Hepatocyte (in vitro differentiated cells): ENCODE data around the gene NFIX. TPM values are rescaled to one million over a fixed set of nuclear protein-coding genes. Genes with fewer than 3 reads are reported as not detected.

ENCODE experiments used
- DNase-seq: peaks from one replicate; pipeline ENCODE4 v3.0.0-alpha.2; 2016; ENCODE audit warnings: low spot score
- H2AFZ ChIP-seq: fragments of 200-600 bp; sonication (generic); 2 replicates; pipeline ENCODE4 v1.6.0; 2016; ENCODE audit warnings: antibody characterized with exemption, mild to moderate bottlenecking
- H3K27ac ChIP-seq: fragments of 200-600 bp; sonication (generic); 2 replicates; pipeline ENCODE4 v1.5.1; 2016; ENCODE audit warnings: mild to moderate bottlenecking
- H3K27me3 ChIP-seq: fragments of 200-600 bp; sonication (generic); 2 replicates; pipeline ENCODE4 v1.6.1; 2016
- H3K36me3 ChIP-seq: fragments of 200-600 bp; sonication (generic); replicated peaks from 2 replicates; pipeline ENCODE4 v1.5.1; 2016; ENCODE audit warnings: low read depth; ENCODE audit not compliant: insufficient read depth
- H3K4me1 ChIP-seq: fragments of 200-600 bp; sonication (generic); 2 replicates; pipeline ENCODE4 v1.5.1; 2016; ENCODE audit warnings: mild to moderate bottlenecking, moderate library complexity; ENCODE audit not compliant: insufficient read depth
- H3K4me2 ChIP-seq: fragments of 200-600 bp; sonication (generic); 2 replicates; pipeline ENCODE4 v1.6.0; 2016
- H3K4me3 ChIP-seq: fragments of 200-600 bp; sonication (generic); 2 replicates; pipeline ENCODE4 v1.5.1; 2016; ENCODE audit warnings: mild to moderate bottlenecking
- H3K79me2 ChIP-seq: fragments of 200-600 bp; sonication (generic); 2 replicates; pipeline ENCODE4 v1.6.0; 2017; ENCODE audit warnings: mild to moderate bottlenecking
- H3K9me2 ChIP-seq: fragments of 200-600 bp; sonication (generic); replicated peaks from 2 replicates; pipeline ENCODE4 v1.6.0; 2017; ENCODE audit warnings: mild to moderate bottlenecking; ENCODE audit not compliant: insufficient read depth
- H3K9me3 ChIP-seq: fragments of 200-600 bp; sonication (generic); 2 replicates; pipeline ENCODE4 v1.5.1; 2016; ENCODE audit warnings: low read depth, mild to moderate bottlenecking
- H4K20me1 ChIP-seq: fragments of 200-600 bp; sonication (generic); 2 replicates; pipeline ENCODE4 v1.6.0; 2016; ENCODE audit warnings: mild to moderate bottlenecking; ENCODE audit not compliant: insufficient read depth, poor library complexity, severe bottlenecking
- EZH2 ChIP-seq: fragments of 200-600 bp; sonication (generic); IDR thresholded peaks from 2 replicates; pipeline ENCODE4 v1.6.1; 2016; ENCODE audit warnings: antibody characterized with exemption, mild to moderate bottlenecking, borderline replicate concordance
- EZH2phosphoT487 ChIP-seq: fragments of 200-600 bp; sonication (generic); IDR thresholded peaks from one replicate; pipeline ENCODE4 v1.6.1; 2018; ENCODE audit warnings: antibody characterized with exemption, mild to moderate bottlenecking, low read depth, moderate library complexity; ENCODE audit not compliant: unreplicated experiment, severe bottlenecking
- WGBS: methylation state at CpG from one replicate; pipeline ENCODE4 v1.1.6; 2016; ENCODE audit warnings: low lambda C conversion rate; ENCODE audit errors: missing lambda C conversion rate; 5-methylcytosine and 5-hydroxymethylcytosine counted together
- polyA plus RNA-seq: library from polyadenylated mRNA; unstranded; fragments of >200 nt; fragmentation: Nextera tagmentation; extraction: Ambion mirVana; gene quantifications from 2 replicates; pipeline ENCODE4 v1.2.1, GENCODE V29; 2016
- total RNA-seq: library from RNA; depleted of rRNA; stranded (reverse); fragments of >200 nt; gene quantifications from 2 replicates; pipeline ENCODE4 v1.2.3, GENCODE V29; 2014
- TF ChIP-seq, protein P1 (sequence below): fragments of 200-600 bp; sonication (generic); IDR thresholded peaks from 2 replicates; pipeline ENCODE4 v1.5.1; 2016; ENCODE audit warnings: antibody characterized with exemption, mild to moderate bottlenecking; ENCODE audit not compliant: poor library complexity

NFIX gene
- total and polyA plus RNA-seq, 2 experiments from 2014 or later, result 10.2 to 12.8 TPM

DNA sequence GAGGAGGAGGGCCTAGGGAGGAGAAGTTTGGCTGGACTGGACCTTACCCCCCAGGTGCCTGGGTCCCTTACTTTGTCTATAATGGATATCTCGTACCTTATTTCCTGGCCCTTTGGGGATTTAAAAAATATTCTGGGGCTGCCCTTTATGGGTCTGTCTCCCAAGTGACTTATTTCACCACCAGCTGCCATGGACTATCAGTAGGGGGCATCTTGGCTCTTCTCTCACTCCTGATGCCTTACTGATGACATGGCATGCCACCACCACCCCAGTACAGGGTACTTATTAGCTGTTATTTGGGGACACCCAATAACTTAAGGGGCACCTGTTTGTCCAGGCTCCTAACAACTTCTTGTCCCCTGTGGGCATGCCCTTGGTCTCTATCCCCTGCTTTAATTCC is 38.0 kb downstream of the NFIX start:
- peaks cover 12% of the 10 kb centered on the region for H4K20me1 ChIP-seq
- no peaks in the 10 kb centered on the region for H3K9me3 ChIP-seq
- H3K27ac ChIP-seq, result no peak overlapping the region
- H3K9me2 ChIP-seq, result no peaks in the 10 kb centered on the region
- H3K4me2 ChIP-seq, result no peak overlapping the region
- H3K4me1 ChIP-seq, result peaks cover 18% of the 10 kb centered on the region
- TF ChIP-seq, protein P1, sequence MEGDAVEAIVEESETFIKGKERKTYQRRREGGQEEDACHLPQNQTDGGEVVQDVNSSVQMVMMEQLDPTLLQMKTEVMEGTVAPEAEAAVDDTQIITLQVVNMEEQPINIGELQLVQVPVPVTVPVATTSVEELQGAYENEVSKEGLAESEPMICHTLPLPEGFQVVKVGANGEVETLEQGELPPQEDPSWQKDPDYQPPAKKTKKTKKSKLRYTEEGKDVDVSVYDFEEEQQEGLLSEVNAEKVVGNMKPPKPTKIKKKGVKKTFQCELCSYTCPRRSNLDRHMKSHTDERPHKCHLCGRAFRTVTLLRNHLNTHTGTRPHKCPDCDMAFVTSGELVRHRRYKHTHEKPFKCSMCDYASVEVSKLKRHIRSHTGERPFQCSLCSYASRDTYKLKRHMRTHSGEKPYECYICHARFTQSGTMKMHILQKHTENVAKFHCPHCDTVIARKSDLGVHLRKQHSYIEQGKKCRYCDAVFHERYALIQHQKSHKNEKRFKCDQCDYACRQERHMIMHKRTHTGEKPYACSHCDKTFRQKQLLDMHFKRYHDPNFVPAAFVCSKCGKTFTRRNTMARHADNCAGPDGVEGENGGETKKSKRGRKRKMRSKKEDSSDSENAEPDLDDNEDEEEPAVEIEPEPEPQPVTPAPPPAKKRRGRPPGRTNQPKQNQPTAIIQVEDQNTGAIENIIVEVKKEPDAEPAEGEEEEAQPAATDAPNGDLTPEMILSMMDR, result peak; percentile 7
- no peak for TF ChIP-seq EZH2phosphoT487
- H3K79me2 ChIP-seq, result peaks cover 10% of the 10 kb centered on the region
- WGBS, result 100% methylated on average over 1 of the region's 1 CpG
- no peaks in the 10 kb centered on the region for H3K36me3 ChIP-seq
- no peak overlapping the region for H2AFZ ChIP-seq
- no peak for DNase-seq
- H3K4me3 ChIP-seq, result no peak overlapping the region
- peaks cover 35% of the 10 kb centered on the region for H3K27me3 ChIP-seq

DNA sequence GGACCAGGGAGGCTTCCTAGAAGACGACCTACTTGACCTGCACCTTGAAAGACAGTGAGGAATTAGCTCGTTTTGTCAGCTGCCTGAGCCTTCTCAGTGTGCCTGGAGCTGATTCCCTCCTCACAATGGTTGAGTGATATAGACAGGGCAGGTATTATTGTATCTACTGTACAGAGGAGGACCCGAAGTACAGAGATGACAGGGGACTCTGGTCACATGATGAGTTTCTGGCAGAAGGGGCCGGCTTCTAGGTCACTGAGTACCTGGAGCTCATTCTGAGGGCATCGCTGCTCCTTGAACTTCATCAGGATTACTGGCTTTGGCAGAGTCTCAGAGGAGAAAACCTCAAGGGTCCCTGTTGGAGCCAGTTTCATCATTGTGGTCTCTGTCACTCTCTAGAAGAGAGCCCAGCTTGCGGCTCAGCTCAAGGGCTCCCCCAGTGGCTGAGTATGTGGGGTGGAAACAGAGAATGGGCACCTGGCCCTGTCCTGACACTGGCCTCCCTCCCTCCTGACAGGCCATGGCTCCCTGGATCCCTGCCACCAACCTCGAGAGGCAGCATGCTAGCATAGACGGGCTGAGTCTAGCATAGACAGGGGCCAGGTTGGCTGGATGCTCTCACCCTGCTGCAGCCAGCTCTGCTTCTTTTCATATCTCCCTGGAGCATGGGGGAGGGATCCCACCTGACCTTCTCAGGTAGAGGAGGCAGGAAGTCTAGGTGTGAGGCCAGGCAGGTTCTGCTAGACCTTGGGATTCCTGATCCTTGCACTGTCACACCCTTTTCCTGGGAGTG is 38.7 kb downstream of the NFIX start:
- H2AFZ ChIP-seq, result no peak overlapping the region
- peaks cover 18% of the 10 kb centered on the region for H3K4me1 ChIP-seq
- TF ChIP-seq, protein P1, result peak; percentile 45
- TF ChIP-seq EZH2 (no peak), EZH2phosphoT487 (no peak)
- no peaks in the 10 kb centered on the region for H3K36me3 ChIP-seq
- H3K4me2 ChIP-seq, result no peak overlapping the region
- no peak overlapping the region for H3K4me3 ChIP-seq
- no peak overlapping the region for H3K27ac ChIP-seq
- peaks cover 6% of the 10 kb centered on the region for H3K79me2 ChIP-seq
- H3K27me3 ChIP-seq, result peaks cover 29% of the 10 kb centered on the region
- H3K9me3 ChIP-seq, result no peaks in the 10 kb centered on the region
- peaks cover 12% of the 10 kb centered on the region for H4K20me1 ChIP-seq
- 62% methylated on average over 8 of the region's 8 CpGs for WGBS
- peak; percentile 60 for DNase-seq
- H3K9me2 ChIP-seq, result no peaks in the 10 kb centered on the region

GRCh38 chr19:13034636-13035035 is 39.4 kb downstream of the NFIX start:
- Histone ChIP-seq H3K27ac (no peak overlapping the region), H3K4me2 (no peak overlapping the region), H3K27me3 (peaks cover 27% of the 10 kb centered on the region), H4K20me1 (peaks cover 12% of the 10 kb centered on the region), H2AFZ (no peak overlapping the region), H3K9me3 (no peaks in the 10 kb centered on the region), H3K4me1 (peaks cover 23% of the 10 kb centered on the region), H3K79me2 (peaks cover 6% of the 10 kb centered on the region), H3K4me3 (no peak overlapping the region), H3K36me3 (no peaks in the 10 kb centered on the region), H3K9me2 (no peaks in the 10 kb centered on the region)
- 94% methylated on average over 8 of the region's 8 CpGs for WGBS
- no peak for DNase-seq
- TF ChIP-seq EZH2phosphoT487 (no peak), EZH2 (no peak)
- TF ChIP-seq, protein P1, result no peak
